ES-I3 (cell line): ENCODE data around the gene RTL3.

Source experiments
- H3K36me3 ChIP-seq: 2 replicates; pipeline ENCODE4 v1.6.1; 2013; ENCODE audit warnings: mild to moderate bottlenecking, low read length, control low read depth, moderate library complexity; ENCODE audit not compliant: insufficient read depth
- H3K4me1 ChIP-seq: 2 replicates; pipeline ENCODE4 v1.6.1; 2013; ENCODE audit warnings: mild to moderate bottlenecking, control low read depth, low read length; ENCODE audit not compliant: insufficient read depth
- H3K9ac ChIP-seq: 2 replicates; pipeline ENCODE4 v1.6.1; 2013; ENCODE audit warnings: low read depth, mild to moderate bottlenecking, low read length, moderate library complexity
- H3K9me3 ChIP-seq: 2 replicates; pipeline ENCODE4 v1.6.1; 2013; ENCODE audit warnings: mild to moderate bottlenecking, low read length, moderate library complexity; ENCODE audit not compliant: control insufficient read depth, insufficient read depth

Gene RTL3, protein sequence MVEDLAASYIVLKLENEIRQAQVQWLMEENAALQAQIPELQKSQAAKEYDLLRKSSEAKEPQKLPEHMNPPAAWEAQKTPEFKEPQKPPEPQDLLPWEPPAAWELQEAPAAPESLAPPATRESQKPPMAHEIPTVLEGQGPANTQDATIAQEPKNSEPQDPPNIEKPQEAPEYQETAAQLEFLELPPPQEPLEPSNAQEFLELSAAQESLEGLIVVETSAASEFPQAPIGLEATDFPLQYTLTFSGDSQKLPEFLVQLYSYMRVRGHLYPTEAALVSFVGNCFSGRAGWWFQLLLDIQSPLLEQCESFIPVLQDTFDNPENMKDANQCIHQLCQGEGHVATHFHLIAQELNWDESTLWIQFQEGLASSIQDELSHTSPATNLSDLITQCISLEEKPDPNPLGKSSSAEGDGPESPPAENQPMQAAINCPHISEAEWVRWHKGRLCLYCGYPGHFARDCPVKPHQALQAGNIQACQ

DNA sequence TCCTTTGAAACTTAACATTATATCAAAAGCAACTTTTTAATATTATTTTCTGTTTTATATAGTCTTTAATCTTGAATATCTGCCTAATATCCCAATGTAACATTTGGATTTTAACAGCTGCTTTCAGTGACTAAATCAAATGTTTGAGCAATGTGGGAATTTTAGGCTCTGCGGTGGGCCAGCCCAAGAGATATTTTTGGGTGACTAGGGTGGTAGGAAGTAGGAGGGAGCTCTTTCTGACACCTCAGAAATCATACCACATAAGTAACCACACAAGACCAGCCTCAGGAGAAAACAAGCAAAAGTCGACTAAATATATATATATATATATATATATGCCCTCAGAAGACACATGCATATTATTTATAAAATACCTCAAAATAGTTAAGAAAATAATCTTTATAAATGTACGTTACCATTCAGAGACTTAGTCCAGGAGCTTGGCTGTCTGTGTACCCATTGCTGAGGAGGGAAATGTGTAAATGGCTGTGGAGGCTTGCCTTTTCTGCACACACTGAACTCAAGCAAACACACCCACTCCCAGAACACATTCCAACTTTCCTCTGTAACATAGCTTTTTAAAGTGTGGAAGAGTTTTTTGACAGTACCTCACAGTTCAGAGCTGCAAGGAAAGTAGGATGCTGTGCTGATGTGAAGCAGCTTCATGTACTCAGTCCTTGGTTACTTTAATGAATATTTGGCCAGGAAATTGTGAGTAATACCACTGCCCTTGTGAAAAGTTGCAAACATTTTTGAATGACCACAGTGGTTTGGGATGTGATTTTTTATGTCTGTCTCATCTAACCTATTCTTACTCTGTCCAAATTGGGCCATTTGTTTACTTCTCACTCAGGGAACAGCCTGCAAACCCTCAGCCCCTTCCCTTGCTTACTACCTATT lies at the start of gene RTL3:
TSS of gene RTL3 (minus strand) at position 484 of the 900 bp plus-strand sequence. CDS start 908 bp downstream, outside the sequence.
- Histone ChIP-seq H3K9me3 (no peaks in the 10 kb centered on the region), H3K4me1 (no peaks in the 10 kb centered on the region), H3K36me3 (no peaks in the 10 kb centered on the region; the same call in 1 of the 2 replicates), H3K9ac (no peak within 1 kb of the TSS)

DNA sequence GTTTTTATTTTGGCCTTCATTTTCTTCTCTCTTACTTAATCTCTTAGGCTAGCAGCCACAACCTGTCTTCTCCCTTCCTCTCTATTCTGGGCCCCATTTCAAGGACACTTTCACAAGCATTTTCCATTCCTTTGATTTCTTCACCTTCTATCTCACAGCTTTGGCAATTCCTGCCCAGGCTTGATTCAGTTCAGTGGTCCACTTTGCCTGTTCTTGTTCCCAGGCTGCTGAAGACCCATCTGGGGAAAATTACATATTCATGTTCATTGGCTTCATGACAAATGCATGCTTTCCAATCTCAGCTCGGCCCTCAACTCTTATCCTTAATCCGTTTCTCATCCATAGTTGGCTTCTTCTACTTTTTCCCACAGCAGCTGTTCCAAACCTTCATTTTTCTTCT lies 49.7 kb upstream of the RTL3 start:
- no peaks in the 10 kb centered on the region for H3K36me3 ChIP-seq
- H3K9ac ChIP-seq: no peak overlapping the region
- no peaks in the 10 kb centered on the region for H3K9me3 ChIP-seq
- H3K4me1 ChIP-seq: no peaks in the 10 kb centered on the region

DNA sequence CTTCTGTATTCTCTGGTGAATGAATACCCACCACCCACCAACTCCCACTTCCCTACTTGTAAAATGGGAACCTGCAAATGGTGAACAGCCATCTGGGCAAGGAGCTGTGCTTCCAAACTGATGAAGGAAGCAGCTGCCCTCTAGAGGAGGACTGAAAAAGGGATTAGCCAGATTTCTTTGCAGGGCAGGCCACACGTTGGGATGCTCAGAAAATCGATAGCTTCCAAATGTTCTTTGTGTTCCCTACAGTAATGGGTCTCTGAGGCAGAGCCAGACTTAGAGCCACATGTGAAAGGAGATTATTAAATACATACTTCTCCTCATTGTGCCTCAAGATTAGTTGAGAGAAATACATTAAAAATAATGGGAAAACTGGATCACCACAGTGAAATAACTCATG lies 49.1 kb upstream of the RTL3 start:
- no peaks in the 10 kb centered on the region for H3K36me3 ChIP-seq
- no peak overlapping the region for H3K9ac ChIP-seq
- no peaks in the 10 kb centered on the region for H3K9me3 ChIP-seq
- no peaks in the 10 kb centered on the region for H3K4me1 ChIP-seq

DNA sequence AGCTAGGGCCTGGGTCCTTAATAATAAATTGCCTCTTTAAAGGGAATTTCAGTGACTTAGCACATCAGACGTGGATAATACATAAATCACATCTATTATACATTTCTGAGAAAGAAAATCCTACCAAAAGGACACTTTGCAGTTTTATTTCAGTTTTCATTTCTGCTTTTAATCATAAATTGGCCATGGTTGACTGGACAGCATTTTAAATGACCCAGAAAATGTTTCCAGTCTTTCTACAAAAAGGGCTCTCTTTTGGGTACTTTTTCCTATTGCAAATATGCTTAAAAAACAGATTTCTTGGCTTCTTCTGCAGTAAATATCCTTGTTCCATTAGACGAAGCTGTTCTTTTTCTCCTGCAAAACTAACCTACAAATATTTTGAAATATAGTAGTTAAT lies 46.9 kb upstream of the RTL3 start:
- H3K36me3 ChIP-seq: no peaks in the 10 kb centered on the region
- no peaks in the 10 kb centered on the region for H3K4me1 ChIP-seq
- no peaks in the 10 kb centered on the region for H3K9me3 ChIP-seq
- no peak overlapping the region for H3K9ac ChIP-seq

GRCh38 chrX:78693536-78693935 lies 34.4 kb upstream of the RTL3 start:
- Histone ChIP-seq H3K36me3 (no peaks in the 10 kb centered on the region), H3K9ac (no peak overlapping the region), H3K4me1 (no peaks in the 10 kb centered on the region)

GRCh38 chrX:78693012-78693411 lies 33.9 kb upstream of the RTL3 start:
- Histone ChIP-seq H3K36me3 (no peaks in the 10 kb centered on the region), H3K9ac (no peak overlapping the region), H3K4me1 (no peaks in the 10 kb centered on the region), H3K9me3 (no peaks in the 10 kb centered on the region)

More at GRCh38 chrX:78693536-78693935, 34.4 kb upstream of the RTL3 start:
- no peaks in the 10 kb centered on the region for H3K9me3 ChIP-seq

DNA sequence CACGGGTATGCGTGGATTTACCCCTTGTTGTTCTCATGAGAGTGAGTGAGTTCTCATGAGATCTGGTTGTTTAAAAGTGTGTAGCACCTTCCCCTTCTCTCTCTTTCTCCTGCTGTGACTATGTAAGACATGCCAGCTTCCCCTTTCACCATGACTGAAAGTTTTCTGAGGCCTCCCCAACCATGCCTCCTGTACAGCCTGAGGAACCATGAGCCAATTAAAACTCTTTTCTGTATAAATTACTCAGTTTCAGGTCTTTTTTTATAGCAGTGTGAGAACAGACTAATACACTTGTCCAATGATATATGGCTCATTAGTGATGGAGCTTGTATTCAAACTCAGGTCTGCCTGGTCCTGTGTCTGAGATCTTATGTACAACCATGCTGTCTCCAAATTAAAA lies 28.5 kb upstream of the RTL3 start:
- Histone ChIP-seq H3K9me3 (no peaks in the 10 kb centered on the region), H3K4me1 (no peaks in the 10 kb centered on the region), H3K36me3 (no peaks in the 10 kb centered on the region), H3K9ac (no peak overlapping the region)

GRCh38 chrX:78673246-78673645 lies 14.1 kb upstream of the RTL3 start:
- H3K9me3 ChIP-seq: no peaks in the 10 kb centered on the region
- H3K4me1 ChIP-seq: no peaks in the 10 kb centered on the region
- H3K9ac ChIP-seq: no peak overlapping the region
- no peaks in the 10 kb centered on the region for H3K36me3 ChIP-seq

GRCh38 chrX:78665342-78665741 lies 6.2 kb upstream of the RTL3 start:
- no peaks in the 10 kb centered on the region for H3K36me3 ChIP-seq
- no peaks in the 10 kb centered on the region for H3K4me1 ChIP-seq
- H3K9me3 ChIP-seq: no peaks in the 10 kb centered on the region
- H3K9ac ChIP-seq: no peak overlapping the region

- Histone ChIP-seq H3K4me1 (no peaks in the 10 kb centered on the region), H3K9ac (no peak overlapping the region), H3K36me3 (no peaks in the 10 kb centered on the region; the same call in 1 of the 2 replicates), H3K9me3 (no peaks in the 10 kb centered on the region)
Observed at GRCh38 chrX:78661836-78662235, 2.7 kb upstream of the RTL3 start.

- Histone ChIP-seq H3K36me3 (no peaks in the 10 kb centered on the region; the same call in 1 of the 2 replicates), H3K4me1 (no peaks in the 10 kb centered on the region), H3K9me3 (no peaks in the 10 kb centered on the region), H3K9ac (no peak overlapping the region)
Observed at GRCh38 chrX:78659955-78660354, 827 bp upstream of the RTL3 start.

- H3K4me1 ChIP-seq: no peaks in the 10 kb centered on the region
- no peaks in the 10 kb centered on the region; the same call in 1 of the 2 replicates for H3K36me3 ChIP-seq
- no peaks in the 10 kb centered on the region for H3K9me3 ChIP-seq
- no peak overlapping the region for H3K9ac ChIP-seq
Observed at GRCh38 chrX:78658414-78658813, 714 bp downstream of the RTL3 start.

DNA sequence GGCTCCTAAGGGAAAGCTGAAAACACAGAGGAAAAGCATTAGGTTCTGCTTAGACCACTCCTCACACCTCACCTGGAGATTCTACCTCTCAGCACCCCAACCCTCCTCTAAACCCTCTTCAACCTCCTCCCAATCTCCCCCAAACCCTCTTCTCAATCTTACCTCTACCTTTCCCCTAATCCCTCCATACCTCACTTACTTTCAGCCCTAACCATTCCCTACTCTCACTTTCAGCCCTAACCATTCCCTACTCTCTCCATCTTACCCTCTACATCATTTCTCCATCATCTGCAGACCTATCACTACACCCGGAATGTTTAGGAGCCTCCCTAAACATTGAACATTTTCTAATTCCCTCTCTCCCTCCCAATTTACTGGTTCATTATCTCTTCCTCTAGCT lies 3.5 kb downstream of the RTL3 start:
- H3K9ac ChIP-seq: no peak overlapping the region
- no peaks in the 10 kb centered on the region for H3K9me3 ChIP-seq
- H3K36me3 ChIP-seq: no peaks in the 10 kb centered on the region; the same call in 1 of the 2 replicates
- peaks cover 11% of the 10 kb centered on the region for H3K4me1 ChIP-seq

DNA sequence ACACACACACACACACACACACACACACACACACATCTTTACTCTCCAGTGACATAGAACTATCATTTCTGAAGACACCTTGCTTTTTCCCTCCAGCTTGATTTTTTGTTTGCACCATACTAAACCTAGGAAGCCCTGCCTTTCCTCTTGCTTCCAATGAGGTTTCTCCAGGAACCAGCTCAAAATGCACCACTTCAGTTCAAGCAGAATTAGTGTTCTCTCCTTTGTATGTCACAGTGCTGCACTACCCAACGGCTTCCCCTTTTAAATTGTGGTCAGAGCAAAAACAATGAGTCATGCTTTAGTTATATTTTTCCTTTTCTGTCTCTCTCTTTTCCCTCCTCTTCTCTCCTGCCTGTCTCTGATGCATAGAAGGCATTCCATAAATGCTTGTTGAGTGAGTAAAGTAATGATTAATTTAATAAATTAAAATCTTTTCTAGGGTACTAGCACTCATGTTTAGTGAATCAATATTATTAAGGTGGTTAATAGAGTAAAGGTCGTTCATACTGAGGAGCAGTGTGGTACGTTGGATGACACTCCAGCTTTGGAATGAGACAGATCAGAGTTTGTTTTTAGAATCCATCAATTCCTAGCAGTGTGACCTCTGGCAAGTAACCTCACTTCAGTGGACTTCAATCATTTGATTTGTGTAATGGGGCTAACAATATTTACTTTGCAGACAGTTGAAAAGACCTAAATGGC lies 5.9 kb downstream of the RTL3 start:
- H3K4me1 ChIP-seq: peaks cover 11% of the 10 kb centered on the region
- H3K9ac ChIP-seq: no peak overlapping the region; the same call in 1 of the 2 replicates
- no peaks in the 10 kb centered on the region; the same call in 1 of the 2 replicates for H3K36me3 ChIP-seq
- H3K9me3 ChIP-seq: no peaks in the 10 kb centered on the region
